Fibroblast of pulmonary artery (primary cell): Measurements from ENCODE around the gene SELENOP.
"Not testable (repeated sequence)": the region's sequence is repeated elsewhere in the genome, so short reads cannot be mapped to it uniquely, and the experiment has no call there.

Experiments used
- DNase-seq: peaks from one replicate; pipeline ENCODE4 v3.0.0-alpha.2; 2010; ENCODE audit warnings: low read depth
- H3K4me3 ChIP-seq: replicated peaks from 2 replicates; pipeline ENCODE4 v1.5.1; 2011; ENCODE audit warnings: low read depth, mild to moderate bottlenecking, control low read depth, low read length, moderate library complexity
- CTCF ChIP-seq: IDR thresholded peaks from 2 replicates; pipeline ENCODE4 v1.5.1; 2011; ENCODE audit warnings: mild to moderate bottlenecking, control low read depth, low read length, inconsistent platforms; ENCODE audit errors: missing control alignments

The SELENOP gene

GRCh38 chr5:42826757-42827515, 15.2 kb upstream of the SELENOP start:
- TF ChIP-seq CTCF, result no peak
- DNase-seq, result no peak
- no peak overlapping the region for H3K4me3 ChIP-seq

DNA sequence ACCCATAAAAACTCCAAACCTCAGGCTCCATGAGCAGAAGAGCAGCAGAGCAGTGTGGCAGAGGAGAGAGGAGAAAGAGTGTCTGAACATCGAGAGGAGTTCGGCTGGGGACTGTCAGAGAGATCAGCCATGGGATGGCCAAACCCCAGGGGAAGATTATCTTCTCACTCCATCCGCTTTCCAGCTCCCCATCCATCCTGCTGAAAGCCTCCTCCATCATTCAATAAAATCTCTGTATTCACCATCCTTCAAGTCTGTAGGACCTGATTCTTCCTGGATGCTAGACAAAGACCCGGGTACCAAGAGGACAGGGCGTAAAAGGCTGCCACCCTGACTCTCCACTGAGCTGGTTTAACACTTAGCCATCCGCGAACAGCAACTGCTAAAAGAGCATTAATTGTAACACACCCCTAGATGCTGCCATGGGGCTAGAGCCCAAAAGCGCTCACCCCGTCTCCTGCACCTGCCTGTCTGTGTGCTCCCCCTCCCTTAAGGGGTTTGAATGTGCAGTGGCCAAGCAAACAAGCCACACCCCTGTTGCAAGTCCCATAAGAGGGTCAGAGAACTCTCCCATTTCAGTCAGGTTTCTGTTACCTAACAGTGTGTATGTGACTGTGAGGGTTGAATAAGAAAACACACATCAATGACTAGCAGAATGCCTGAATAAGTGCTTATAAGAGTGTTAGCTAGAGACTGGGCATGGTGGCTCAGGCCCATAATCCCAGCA, 13.9 kb upstream of the SELENOP start:
- no peak overlapping the region for H3K4me3 ChIP-seq
- DNase-seq, result no peak
- TF ChIP-seq CTCF, result no peak

DNA sequence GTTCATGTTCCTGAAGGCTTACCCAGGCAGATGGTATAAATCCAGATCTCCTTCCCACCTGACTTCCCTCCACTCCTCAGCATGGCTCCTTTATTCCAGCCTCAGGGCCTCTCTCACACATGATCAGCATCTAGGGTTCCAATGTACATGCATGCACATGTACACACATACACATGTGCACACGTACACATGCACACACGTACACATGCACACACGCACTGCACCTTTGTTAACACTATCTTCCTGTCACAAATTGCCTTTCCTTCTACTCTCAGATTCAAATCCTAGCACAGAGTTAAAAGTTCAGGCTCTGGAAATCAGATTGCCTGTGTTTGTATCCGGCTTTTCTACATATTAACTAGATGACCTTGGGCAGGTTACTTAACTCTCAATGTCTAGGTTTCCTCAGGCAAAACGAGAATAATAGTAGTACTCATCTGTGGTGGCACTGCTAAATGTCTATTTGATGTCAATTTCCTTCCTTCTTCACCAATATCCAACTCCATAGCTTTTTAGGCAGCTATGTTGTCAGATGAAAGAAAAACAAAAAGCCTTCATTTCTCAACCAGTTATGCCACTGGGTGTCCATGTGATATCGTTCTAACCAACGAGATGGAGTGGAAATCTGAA, 12.8 kb upstream of the SELENOP start:
- no peak overlapping the region for H3K4me3 ChIP-seq
- no peak for DNase-seq
- TF ChIP-seq CTCF, result no peak

DNA sequence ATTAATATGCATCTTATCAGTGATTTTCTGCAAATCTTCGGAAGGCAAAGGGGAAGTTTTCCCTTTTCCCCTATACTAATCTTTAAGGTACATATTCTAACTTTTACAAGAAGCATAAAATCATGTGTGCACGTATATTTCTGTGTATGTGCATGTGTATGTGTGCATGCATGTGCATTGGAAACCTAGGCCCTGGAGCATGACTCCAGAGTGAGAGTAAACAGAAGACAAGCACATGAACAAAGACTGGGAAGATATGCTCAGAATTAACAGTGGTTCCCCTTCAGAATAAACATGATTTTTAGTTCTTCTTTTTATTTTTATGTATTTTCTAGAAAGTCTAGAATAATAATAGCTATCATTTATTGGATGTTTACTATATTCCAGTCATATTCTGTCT, 10.9 kb upstream of the SELENOP start:
- DNase-seq, result no peak
- no peak for TF ChIP-seq CTCF
- no peak overlapping the region for H3K4me3 ChIP-seq

DNA sequence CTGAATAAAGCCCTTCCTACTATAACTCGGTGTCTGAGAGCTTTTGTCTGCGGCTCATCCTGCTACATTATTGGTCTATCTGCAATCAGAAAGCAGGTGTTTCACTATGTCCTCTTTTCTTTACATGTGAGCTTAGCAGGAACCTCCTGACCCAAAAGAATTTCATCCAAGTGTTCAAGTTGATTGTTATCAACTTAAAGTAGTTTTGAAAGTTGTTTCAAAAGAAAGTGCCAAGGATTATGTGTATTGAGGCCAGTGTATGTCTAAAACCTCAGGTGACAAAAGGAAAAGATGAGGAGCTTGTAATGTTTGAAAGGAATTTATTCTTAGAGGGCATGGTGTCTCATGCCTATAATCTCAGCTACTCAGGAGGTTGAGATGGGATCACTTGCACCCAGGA, 8.1 kb upstream of the SELENOP start:
- DNase-seq, result no peak
- no peak for TF ChIP-seq CTCF
- H3K4me3 ChIP-seq, result no peak overlapping the region

DNA sequence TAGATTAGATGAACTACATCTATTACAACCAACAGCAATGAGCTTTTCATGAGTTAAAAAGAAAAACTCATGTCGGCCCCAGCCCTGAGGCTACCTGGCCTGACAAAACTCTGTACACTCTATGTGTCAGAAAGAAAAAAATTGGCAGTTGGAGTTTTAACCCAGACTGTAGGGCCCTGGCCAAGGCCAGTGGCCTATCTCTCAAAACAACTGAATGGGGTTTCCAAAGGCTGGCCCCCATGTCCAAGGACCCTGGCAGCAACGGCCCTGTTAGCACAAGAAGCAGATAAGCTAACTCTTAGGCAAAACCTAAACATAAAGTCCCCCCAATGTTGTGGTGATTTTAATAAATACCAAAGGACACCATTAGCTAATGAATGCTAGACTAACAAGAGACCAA, 4.9 kb upstream of the SELENOP start:
- not testable (repeated sequence) for DNase-seq

GRCh38 chr5:42813533-42813932, 1.8 kb upstream of the SELENOP start:
- no peak for TF ChIP-seq CTCF
- no peak overlapping the region for H3K4me3 ChIP-seq
- no peak for DNase-seq

More for the DNA sequence above, 4.9 kb upstream of the SELENOP start:
- not testable (repeated sequence) for H3K4me3 ChIP-seq
